Measurements from ENCODE around the gene TXNDC5. TPM values are rescaled to one million over a fixed set of nuclear protein-coding genes. Genes with fewer than 3 reads are reported as not detected.

Gene TXNDC5
- 435 and 448 TPM in 2 replicates for total RNA-seq

DNA sequence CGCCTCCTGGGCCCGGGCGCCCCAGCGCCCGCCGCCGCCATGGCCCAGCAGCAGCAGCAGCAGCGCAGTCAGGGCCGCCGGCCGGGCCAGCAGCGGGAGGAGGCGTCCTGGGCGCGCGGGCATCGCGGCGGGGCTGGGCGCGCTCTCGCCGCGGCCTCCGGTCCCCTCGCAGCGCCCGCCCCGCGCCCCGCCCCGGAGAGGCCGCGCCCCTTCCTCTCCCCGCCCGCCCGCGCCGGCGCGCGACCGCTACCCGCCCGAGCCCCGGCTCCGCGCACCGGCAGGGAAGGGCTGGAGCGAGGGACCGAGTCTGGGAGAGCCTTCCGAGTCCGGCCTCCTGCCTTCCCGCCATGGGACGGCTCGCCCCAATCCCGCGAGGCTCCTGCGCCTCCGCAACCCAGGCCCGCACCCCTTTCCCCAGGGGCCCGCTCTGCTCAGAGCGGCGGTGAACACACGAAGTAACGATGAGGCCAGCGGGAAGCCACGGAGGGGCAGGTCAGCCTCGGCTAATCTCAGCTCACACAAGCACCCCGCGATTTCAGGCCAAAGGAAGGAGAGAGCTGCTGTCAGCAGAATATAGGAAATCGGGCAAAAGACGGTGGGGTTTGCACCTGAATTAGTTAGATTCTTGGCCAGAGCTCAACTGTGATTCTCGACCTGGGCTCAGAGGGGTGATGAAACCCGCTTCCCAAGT is at the start of gene TXNDC5:
Gene TXNDC5, minus strand, starts transcription at position 135 of the 691 bp plus-strand sequence. Its CDS starts 12 bp downstream, at position 123.

Other genes with a start within 250 kb of the TXNDC5 start
- 1.8 and 2.9 TPM in 2 replicates for gene BMP6, start 184.7 kb downstream of the TXNDC5 start, total RNA-seq
- gene BLOC1S5, start 153.6 kb upstream of the TXNDC5 start, total RNA-seq = 12.6 and 14.8 TPM in 2 replicates
- gene EEF1E1, start 191.8 kb upstream of the TXNDC5 start, total RNA-seq = 16.6 and 19.1 TPM in 2 replicates